Fibroblast of lung (primary cell): ENCODE measurements around the gene S100A7A. TPM values are rescaled to one million over a fixed set of nuclear protein-coding genes. Genes with fewer than 3 reads are reported as not detected.

Experiments
- DNase-seq, 2 donors: peaks; one replicate each; pipeline versions ENCODE4 v3.0.0 to v3.0.0-alpha.2; 2010; ENCODE audit warnings: low read depth in 2 of 2
- H2AFZ ChIP-seq: 2 replicates; pipeline ENCODE4 v1.5.1; 2012; ENCODE audit warnings: low read length, control low read depth, inconsistent platforms
- H3K27ac ChIP-seq: 2 replicates; pipeline ENCODE4 v1.5.1; 2011; ENCODE audit warnings: low read length, control low read depth; ENCODE audit not compliant: insufficient read depth
- H3K27me3 ChIP-seq: 2 replicates; pipeline ENCODE4 v1.5.1; 2011; ENCODE audit warnings: mild to moderate bottlenecking, low read length; ENCODE audit not compliant: control insufficient read depth, insufficient read depth
- H3K36me3 ChIP-seq: 2 replicates; pipeline ENCODE4 v1.5.1; 2011; ENCODE audit warnings: low read length; ENCODE audit not compliant: control insufficient read depth, insufficient read depth
- H3K4me1 ChIP-seq: 2 replicates; pipeline ENCODE4 v1.5.1; 2011; ENCODE audit warnings: low read length; ENCODE audit not compliant: control insufficient read depth, insufficient read depth; ENCODE audit errors: extremely low read depth
- H3K4me2 ChIP-seq: 2 replicates; pipeline ENCODE4 v1.5.1; 2011; ENCODE audit warnings: low read length, control low read depth; ENCODE audit not compliant: insufficient read depth; ENCODE audit errors: extremely low read depth
- H3K4me3 ChIP-seq, 4 experiments: fragments of 200-600 bp in 1 of 4; sonication (generic) in 1 of 4; replicated peaks in 1 of 4; 2 replicates each; pipeline ENCODE4 v1.5.1; 2011 to 2016; ENCODE audit warnings: low read length in 4 of 4, low read depth in 3 of 4, mild to moderate bottlenecking in 3 of 4, control low read depth in 2 of 4, inconsistent platforms in 1 of 4, mixed read lengths in 1 of 4; ENCODE audit not compliant: insufficient read depth in 1 of 4; ENCODE audit errors: control extremely low read depth in 1 of 4
- H3K79me2 ChIP-seq: 2 replicates; pipeline ENCODE4 v1.5.1; 2012; ENCODE audit warnings: mild to moderate bottlenecking, low read length, inconsistent platforms; ENCODE audit not compliant: control insufficient read depth, insufficient read depth
- H3K9ac ChIP-seq: 2 replicates; pipeline ENCODE4 v1.5.1; 2011; ENCODE audit warnings: mild to moderate bottlenecking, low read length, control low read depth; ENCODE audit not compliant: insufficient read depth
- H3K9me3 ChIP-seq: 2 replicates; pipeline ENCODE4 v1.5.1; 2012; ENCODE audit warnings: low read depth, low read length; ENCODE audit not compliant: control insufficient read depth, insufficient read depth
- H4K20me1 ChIP-seq: 2 replicates; pipeline ENCODE4 v1.5.1; 2011; ENCODE audit warnings: low read length; ENCODE audit not compliant: control insufficient read depth, insufficient read depth; ENCODE audit errors: extremely low read depth
- EZH2 ChIP-seq: IDR thresholded peaks from 2 replicates; pipeline ENCODE4 v1.5.1; 2012; ENCODE audit warnings: low read length, control low read depth, mild to moderate bottlenecking; ENCODE audit errors: missing control alignments
- polyA plus RNA-seq, 2 donors: library from polyadenylated mRNA; depleted of rRNA in 1 of 2; stranded (reverse) in 1 of 2; unstranded in 1 of 2; fragments of >200 nt; gene quantifications; 2 replicates each; pipeline ENCODE4 v1.2.1, GENCODE V29; 2011 to 2012; ENCODE audit warnings: missing spikeins in 1 of 2
- total RNA-seq: library from RNA; depleted of rRNA; stranded (reverse); fragments of >200 nt; gene quantifications from 2 replicates; pipeline ENCODE4 v1.2.1, GENCODE V29; 2014
- TF ChIP-seq, protein P1 (sequence below), 2 donors: IDR thresholded peaks in 1 of 2; conservative IDR thresholded peaks in 1 of 2; 1 replicate in 1 of 2; 2 replicates in 1 of 2; pipeline ENCODE4 v1.5.1; 2011 to 2012; ENCODE audit warnings: low read length in 2 of 2, control low read depth in 1 of 2, inconsistent platforms in 1 of 2, low read depth in 1 of 2, mild to moderate bottlenecking in 1 of 2

The S100A7A gene
- total and polyA plus RNA-seq, 2 donors (not counting 1 experiment from before 2014, with no cell fraction given): not detected

DNA sequence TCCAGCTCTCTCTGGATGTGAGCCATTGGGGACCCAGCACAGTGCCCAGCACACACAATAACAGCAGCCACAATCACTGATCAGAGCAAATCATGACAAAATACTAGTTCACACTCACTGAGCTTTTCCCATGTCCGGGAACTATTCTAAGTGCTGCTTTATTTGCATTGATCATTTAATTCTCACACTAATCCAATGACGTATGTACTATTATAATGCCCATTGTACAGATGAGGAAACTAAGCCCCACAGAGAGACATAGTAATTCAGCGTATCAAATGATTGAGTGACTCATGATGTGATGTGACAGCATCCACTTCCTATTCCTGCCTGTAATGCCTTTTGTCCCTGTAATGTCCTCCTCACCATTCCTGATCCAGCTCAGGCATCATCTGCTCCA, 23.5 kb upstream of the S100A7A start:
- no peaks in the 10 kb centered on the region for H3K9me3 ChIP-seq
- no peak overlapping the region for H3K4me3 ChIP-seq
- no peaks in the 10 kb centered on the region for H3K4me1 ChIP-seq
- no peak overlapping the region for H3K27ac ChIP-seq
- no peak overlapping the region for H2AFZ ChIP-seq
- H3K79me2 ChIP-seq: no peaks in the 10 kb centered on the region
- no peak overlapping the region for H3K4me2 ChIP-seq
- DNase-seq: no peak
- H3K9ac ChIP-seq: no peak overlapping the region
- peaks cover 6% of the 10 kb centered on the region for H3K27me3 ChIP-seq
- TF ChIP-seq, protein P1, sequence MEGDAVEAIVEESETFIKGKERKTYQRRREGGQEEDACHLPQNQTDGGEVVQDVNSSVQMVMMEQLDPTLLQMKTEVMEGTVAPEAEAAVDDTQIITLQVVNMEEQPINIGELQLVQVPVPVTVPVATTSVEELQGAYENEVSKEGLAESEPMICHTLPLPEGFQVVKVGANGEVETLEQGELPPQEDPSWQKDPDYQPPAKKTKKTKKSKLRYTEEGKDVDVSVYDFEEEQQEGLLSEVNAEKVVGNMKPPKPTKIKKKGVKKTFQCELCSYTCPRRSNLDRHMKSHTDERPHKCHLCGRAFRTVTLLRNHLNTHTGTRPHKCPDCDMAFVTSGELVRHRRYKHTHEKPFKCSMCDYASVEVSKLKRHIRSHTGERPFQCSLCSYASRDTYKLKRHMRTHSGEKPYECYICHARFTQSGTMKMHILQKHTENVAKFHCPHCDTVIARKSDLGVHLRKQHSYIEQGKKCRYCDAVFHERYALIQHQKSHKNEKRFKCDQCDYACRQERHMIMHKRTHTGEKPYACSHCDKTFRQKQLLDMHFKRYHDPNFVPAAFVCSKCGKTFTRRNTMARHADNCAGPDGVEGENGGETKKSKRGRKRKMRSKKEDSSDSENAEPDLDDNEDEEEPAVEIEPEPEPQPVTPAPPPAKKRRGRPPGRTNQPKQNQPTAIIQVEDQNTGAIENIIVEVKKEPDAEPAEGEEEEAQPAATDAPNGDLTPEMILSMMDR (conservative IDR thresholded peaks at IDR 0.05 in 1 of 2, IDR thresholded peaks at IDR 0.05 in 1 of 2; ENCODE audit: low read depth in 1 of 2, low read length in 2 of 2): no peak
- no peak for TF ChIP-seq EZH2
- no peaks in the 10 kb centered on the region for H3K36me3 ChIP-seq
- H4K20me1 ChIP-seq: no peaks in the 10 kb centered on the region

- H3K9me3 ChIP-seq: no peaks in the 10 kb centered on the region
- H3K79me2 ChIP-seq: no peaks in the 10 kb centered on the region
- H3K36me3 ChIP-seq: no peaks in the 10 kb centered on the region
- H4K20me1 ChIP-seq: no peaks in the 10 kb centered on the region
- TF ChIP-seq, protein P1 (conservative IDR thresholded peaks at IDR 0.05 in 1 of 2, IDR thresholded peaks at IDR 0.05 in 1 of 2; ENCODE audit: low read depth in 1 of 2, low read length in 2 of 2): no peak
- TF ChIP-seq EZH2: no peak
- H3K27me3 ChIP-seq: peaks cover 6% of the 10 kb centered on the region
- no peak overlapping the region for H3K4me2 ChIP-seq
- H3K9ac ChIP-seq: no peak overlapping the region
- H3K4me1 ChIP-seq: no peaks in the 10 kb centered on the region
- no peak overlapping the region for H3K4me3 ChIP-seq
- H3K27ac ChIP-seq: no peak overlapping the region
- no peak overlapping the region for H2AFZ ChIP-seq
- DNase-seq: no peak
Measured at GRCh38 chr1:153393926-153394325, 22.4 kb upstream of the S100A7A start.

DNA sequence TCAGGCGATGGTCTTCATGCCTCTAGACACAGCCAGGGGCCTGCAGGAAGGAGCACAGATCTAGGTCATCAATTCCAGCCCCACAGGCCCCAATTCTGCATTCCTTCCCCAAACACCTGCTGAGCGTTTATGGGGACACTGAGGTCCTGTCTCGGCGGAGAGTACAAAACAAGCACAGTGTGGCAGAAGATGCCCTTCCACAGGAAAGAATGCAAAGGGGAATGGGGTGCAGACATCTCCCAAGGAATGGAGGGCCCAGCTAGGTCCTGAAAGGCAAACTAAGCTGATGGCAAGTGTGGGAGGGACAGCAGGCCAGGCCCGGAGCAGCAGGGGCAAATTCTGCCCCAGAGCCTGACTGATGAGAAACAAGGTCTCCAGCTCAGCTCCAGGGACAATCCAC, 21.9 kb upstream of the S100A7A start:
- Histone ChIP-seq H3K4me1 (no peaks in the 10 kb centered on the region), H3K79me2 (no peaks in the 10 kb centered on the region), H3K4me3 (no peak overlapping the region), H3K27me3 (peaks cover 6% of the 10 kb centered on the region), H3K36me3 (no peaks in the 10 kb centered on the region), H2AFZ (no peak overlapping the region), H4K20me1 (no peaks in the 10 kb centered on the region), H3K9me3 (no peaks in the 10 kb centered on the region), H3K4me2 (no peak overlapping the region), H3K27ac (no peak overlapping the region), H3K9ac (no peak overlapping the region)
- DNase-seq: no peak
- TF ChIP-seq, protein P1 (conservative IDR thresholded peaks at IDR 0.05 in 1 of 2, IDR thresholded peaks at IDR 0.05 in 1 of 2; ENCODE audit: low read depth in 1 of 2, low read length in 2 of 2): no peak
- TF ChIP-seq EZH2: no peak
